HL-60 (cell line): ENCODE results near the gene AOPEP.

Source experiments
- CTCF ChIP-seq: IDR thresholded peaks from one replicate; pipeline ENCODE4 v1.5.1; 2011; ENCODE audit warnings: low read length, control low read depth, inconsistent platforms; ENCODE audit not compliant: insufficient read depth
- GABPA ChIP-seq: IDR thresholded peaks from 2 replicates; pipeline ENCODE4 v1.6.1; 2012; ENCODE audit warnings: low read depth
- POLR2AphosphoS5 ChIP-seq: IDR thresholded peaks from 2 replicates; pipeline ENCODE4 v1.6.1; 2012; ENCODE audit warnings: low read depth
- REST ChIP-seq: IDR thresholded peaks from 2 replicates; pipeline ENCODE4 v1.6.1; 2012; ENCODE audit warnings: low read depth; ENCODE audit not compliant: insufficient replicate concordance
- SPI1 ChIP-seq: IDR thresholded peaks from 2 replicates; pipeline ENCODE4 v1.6.1; 2012; ENCODE audit warnings: low read depth, mild to moderate bottlenecking, borderline replicate concordance

- TF ChIP-seq CTCF: no peak
- TF ChIP-seq POLR2AphosphoS5: no peak
- TF ChIP-seq GABPA: no peak
- no peak for TF ChIP-seq REST
- TF ChIP-seq SPI1: no peak
These were observed 149.0 kb downstream of the AOPEP start for GRCh38 chr9:94875300-94876020.
